GM21619 (cell line): ENCODE results near the gene JMJD8.

Source experiments
- ATAC-seq: cut with Tn5 transposase; IDR thresholded peaks from one replicate; pipeline ENCODE4 v1.9.1; 2021; ENCODE audit not compliant: unreplicated experiment

Gene JMJD8

GRCh38 chr16:710500-711075, 26.5 kb upstream of the JMJD8 start:
- ATAC-seq: no peak

GRCh38 chr16:709566-710499, 25.7 kb upstream of the JMJD8 start:
- no peak for ATAC-seq

DNA sequence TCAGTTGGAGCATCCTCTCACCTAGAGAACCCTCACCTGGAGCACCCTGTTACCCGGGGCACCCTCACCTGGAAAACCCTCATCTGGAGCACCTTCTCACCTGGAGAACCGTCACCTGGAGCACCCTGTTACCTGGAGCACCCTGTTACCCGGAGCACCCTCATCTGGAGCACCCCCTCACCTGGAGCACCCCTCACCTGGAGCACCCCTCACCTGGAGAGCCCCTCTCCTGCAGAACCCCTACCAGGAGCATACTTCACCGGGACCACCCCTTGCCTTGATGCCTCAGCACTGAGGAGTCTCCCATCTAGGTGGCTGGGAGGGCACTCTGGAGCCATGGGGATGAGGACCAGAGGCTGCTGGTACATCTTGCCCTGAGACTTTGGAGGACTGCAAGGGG, 24.8 kb upstream of the JMJD8 start:
- ATAC-seq: no peak

- ATAC-seq: no peak
These were observed 23.9 kb upstream of the JMJD8 start for GRCh38 chr16:708019-708418.

DNA sequence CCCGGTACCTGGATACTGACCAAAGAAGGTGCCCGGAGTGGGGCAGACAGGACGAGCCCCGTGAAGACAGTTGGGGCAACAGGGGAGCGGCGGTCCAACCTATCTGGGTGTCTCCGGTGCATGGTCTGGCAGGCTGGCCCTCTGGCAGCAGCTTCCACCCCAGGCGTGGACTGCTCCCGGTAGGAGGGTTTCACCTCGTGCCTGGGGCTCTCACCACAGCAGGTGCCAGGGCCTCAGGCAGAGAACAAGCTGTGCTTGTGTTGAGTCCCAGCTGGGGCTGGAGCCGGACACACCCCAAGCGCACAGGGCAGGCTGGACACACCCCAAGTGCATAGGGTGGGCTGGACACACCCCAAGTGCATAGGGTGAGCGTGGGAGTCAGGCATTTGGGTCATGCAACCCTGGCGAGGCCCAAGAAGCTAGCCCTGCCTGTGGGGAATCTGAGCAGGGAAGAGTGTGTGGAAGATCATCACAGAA, 23.0 kb upstream of the JMJD8 start:
- ATAC-seq: no peak

GRCh38 chr16:706189-707061, 22.3 kb upstream of the JMJD8 start:
- no peak for ATAC-seq

DNA sequence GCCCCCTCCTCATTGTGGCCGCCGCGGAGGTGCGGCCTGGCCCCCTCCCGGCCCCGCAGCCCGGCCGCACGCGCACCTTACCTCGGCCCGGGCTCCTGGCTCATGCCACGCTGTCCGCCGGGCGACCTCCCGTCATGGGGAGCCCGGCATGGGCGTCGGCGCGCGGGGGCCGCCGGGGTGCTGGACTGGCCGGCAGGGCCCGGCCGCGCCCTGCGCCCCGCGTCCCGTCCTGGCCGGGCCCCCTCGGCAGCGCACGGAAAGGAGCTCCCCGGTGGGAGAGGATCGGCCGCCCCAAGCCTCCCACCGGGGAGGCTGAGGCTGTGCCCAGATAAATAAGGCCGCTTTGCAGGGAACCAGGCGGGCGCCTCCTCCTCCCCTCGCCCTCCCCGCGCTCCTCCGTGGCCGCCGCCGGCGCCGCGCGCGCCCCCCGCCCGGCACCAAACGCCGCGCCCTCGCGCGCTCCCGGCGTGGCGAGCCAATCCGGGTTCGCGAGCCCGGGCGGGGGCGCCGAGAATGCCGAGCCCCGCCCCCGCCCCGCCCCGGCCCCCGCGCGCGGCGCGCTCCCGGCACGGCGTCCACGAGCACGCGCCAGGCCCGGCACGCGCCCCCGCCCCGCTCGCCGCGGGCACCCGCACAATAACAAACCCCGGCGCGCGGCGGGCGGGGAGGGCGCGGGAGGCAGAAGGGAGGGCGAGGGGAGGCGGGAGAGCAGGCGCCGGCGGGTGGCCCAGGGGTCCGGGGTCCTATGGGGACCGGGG, 21.5 kb upstream of the JMJD8 start, which contains the start of gene FBXL16:
Gene FBXL16, minus strand, starts transcription at position 371 of the 758 bp plus-strand sequence. CDS start 8,396 bp downstream, outside the sequence.
- no peak for ATAC-seq

DNA sequence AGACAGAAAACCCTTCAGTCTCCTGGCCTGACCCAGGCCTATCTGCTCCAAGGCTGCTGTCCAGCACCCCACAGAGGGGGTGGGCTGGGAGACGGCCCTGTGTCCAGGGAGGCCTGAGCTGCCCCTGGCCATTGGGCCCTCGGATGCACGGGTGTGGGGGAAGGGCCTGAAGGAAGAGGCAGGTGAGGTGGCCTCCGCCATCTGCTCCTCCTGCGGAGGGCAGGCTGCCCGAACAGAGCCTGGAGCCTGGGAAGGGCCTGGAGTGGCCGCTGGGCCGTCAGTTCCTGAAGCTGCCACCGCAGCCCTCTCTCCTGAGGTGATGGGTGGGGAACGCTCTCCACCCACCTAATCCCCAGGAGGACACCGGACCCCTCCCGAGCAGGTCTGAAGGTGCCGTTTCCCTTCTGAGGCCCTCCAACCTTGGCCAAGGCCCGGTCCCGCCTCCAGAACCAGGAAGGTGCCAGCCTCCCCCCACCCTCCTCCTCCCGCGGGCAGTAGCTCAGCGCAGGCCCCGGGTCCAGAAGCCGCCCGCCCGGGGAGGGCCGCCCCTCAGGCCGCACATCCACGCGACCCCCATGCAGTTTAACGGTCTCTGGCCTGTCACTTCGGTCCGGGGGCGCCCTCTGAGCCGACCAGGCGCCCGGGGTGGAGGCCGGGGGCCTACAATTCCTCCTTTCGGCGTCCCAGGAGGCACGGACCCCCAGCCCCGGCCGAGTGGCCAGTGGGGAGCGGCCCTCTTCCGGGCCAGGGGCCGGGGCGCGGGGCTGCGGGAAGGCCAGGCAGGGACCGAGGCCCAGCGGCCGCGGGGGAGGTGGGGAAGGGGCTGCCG, 20.6 kb upstream of the JMJD8 start:
- ATAC-seq: no peak

GRCh38 chr16:704047-704446, 19.9 kb upstream of the JMJD8 start:
- ATAC-seq: no peak

DNA sequence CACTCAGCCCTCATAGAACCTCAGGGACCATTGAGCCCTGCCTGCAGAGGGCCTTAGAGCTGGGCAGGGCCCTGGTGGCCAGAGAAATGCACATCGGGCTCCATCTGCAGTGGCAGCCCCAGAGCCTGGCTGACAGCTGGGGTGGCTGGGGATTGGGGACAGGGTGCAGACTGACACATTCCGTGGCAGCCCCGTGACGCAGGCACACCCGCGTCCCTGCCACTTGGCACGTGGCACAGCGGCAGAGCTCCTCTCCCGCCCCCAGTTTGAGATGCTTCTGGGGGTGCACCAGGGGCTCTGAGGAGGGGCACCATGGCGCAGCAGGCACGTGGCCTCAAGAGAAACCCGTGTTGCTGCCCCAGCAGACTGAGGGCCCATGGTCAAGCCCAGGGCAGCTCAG, 19.3 kb upstream of the JMJD8 start:
- no peak for ATAC-seq

DNA sequence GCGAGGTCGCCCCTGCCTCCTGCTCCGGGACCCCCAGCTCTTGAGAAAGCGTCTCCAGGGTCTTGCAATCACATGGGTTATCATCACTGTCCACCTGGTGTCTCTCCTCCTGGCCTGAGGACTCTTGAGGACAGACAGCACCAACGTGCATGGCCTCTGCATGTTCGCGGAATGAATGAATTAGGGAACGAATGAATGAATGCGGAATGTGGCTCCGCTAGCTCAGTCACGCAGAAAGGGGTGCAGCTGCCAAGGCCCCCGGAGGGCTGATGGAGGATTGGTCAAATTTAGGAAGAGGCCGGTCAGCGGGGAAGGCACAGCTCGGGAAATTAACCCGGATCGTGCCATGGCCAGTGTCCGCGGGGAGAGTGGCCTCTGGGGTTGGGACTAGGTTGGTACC, 18.2 kb upstream of the JMJD8 start:
- ATAC-seq: no peak

DNA sequence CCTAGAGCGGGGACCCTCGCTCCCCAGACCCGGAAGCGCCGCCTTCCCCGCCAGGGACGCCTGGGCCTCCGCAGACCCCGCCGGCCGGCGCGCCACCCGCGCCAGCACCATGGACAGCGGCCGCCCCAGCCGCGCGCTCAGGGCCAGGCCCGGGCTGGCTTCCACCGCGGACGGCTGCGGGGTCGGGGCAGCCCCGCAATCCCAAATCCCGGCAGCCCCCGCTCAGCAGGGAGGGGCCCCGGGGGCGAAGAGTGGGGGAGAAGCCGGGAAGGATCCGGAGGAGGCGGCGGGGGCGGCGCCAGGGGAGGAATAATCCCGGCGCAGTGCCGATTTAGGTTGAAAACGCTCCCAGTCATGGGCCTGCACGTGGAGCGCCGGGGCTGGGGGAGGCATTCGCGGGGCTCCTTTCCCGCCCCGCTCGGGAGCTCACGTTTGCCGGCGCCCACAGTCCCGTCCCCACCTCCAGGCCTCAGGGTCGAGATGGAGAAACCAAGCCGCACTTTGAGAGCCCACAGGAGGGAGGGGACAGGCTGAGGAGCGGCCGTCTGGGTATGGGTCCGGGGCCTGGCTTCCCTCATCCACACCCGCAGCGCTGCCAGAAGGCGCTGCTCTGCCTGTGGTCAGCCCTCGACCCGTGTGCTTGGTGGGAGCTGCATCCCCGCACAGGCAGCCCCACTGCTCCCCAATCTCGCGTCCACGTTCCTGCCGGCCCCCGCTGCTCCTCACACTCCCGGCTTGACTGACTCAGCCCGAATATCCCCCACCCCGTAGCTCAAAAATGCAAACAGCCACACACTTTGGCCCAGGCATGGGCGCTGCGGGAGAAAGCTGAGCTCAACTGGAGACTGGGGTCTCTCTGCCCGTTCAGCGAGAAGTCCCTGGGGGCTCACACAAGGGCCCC, 16.8 kb upstream of the JMJD8 start:
- ATAC-seq: no peak

DNA sequence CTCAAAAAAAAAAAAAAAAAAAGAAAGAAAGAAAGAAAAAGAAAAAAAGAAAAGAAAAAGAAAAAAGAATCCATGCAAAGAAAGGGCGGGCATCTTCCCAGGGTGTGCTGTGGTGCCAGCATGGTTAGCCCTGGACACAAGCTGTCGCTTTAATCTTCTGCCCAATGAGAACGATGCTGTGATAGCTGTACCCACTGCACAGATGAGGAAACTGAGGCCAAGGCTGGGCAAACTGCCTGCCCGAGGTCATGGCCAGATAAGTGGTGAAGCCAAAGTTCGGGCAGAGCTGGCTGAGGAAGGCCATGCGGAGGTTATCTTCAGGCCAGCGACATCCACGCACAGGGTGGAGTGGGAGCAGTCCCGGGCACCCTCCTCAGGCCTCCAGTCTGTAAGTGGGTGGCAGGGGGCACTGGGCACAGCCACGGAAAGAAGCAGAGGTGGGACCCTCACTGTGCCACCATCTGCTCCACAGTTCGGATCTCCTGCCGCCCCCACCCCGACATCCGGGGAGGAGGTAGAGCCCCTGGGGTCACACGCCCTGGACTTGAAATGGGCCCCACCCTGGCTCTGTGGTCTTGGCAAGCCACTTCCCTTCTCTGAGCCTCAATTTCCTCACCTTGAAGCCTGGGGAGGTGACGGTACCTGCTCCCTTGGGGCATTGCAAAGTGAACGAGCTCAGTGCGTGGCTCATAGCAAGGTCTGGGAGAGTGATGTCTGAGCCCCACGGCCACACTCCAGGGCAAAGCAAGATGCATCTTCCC, 15.0 kb upstream of the JMJD8 start:
- no peak for ATAC-seq

DNA sequence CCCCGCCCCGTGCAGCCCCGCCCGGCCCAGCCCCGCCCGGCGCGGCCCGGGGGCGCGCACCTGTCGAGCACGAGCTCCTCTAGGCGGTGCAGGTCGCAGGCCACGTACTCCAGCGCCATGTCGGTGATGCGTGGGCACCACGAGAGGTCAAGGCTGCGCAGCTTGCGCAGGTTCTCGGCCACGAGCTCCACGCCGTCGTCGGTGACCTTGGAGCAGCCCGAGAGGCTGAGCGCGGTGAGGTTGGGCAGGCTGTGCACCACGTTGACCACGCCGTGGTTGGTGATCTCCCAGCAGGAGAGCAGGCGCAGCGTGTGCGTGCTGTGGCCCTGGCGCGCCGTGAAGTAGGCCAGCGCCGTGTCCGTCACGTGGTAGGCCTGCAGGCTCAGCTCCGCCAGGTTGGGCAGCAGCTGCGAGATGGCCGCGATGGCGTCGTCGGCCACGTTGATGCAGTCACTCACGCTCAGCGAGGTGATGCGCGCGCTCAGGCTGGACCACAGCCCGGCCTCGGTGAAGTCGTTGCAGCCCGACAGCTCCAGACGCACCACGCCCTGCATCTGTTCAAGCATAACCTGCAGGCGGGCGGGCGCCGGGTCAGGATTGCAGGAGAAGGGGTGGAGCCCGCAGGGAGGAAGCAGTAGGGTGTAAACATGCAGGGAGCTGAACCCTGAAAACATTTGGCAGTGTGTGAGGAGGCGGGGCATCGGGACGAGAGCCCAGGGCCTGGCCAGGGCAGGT, 11.4 kb upstream of the JMJD8 start:
- ATAC-seq: no peak

- ATAC-seq: no peak
These were observed 10.8 kb upstream of the JMJD8 start for GRCh38 chr16:694863-695354.

GRCh38 chr16:694187-694862, 10.2 kb upstream of the JMJD8 start:
- ATAC-seq: no peak

- no peak for ATAC-seq
These were observed 9.6 kb upstream of the JMJD8 start for GRCh38 chr16:693766-694165.
